Panc1 (cell line): ENCODE results near the gene RNU6-8.

Experiments used
- POLR2AphosphoS5 ChIP-seq: IDR thresholded peaks from 2 replicates; pipeline ENCODE4 v1.6.1; 2012; ENCODE audit warnings: mild to moderate bottlenecking, low read depth, low read length, moderate library complexity
- TF ChIP-seq, protein P1 (sequence below): fragments of 450-650 bp; IDR thresholded peaks from 2 replicates; pipeline ENCODE4 v1.5.1; 2017; ENCODE audit warnings: mild to moderate bottlenecking

DNA sequence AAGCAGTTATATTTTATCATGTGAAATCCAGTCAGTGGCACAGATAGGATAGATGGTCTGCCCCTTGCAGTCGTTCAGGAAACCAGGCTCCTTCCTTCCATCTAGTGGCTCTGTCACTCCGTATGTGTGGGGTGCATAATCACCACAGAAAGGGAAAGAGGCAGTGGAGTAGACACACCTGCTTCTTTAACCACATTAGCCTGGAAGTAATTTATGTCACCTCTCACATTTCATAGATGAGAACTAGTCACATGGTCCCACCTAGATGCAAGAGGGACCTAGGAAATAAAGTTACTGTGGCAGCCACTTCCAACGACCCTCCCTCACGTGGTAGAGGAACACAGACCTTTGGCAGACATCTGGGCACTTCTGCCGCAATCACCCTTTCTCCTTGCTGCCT is 14.2 kb upstream of the RNU6-8 start:
- TF ChIP-seq, protein P1, sequence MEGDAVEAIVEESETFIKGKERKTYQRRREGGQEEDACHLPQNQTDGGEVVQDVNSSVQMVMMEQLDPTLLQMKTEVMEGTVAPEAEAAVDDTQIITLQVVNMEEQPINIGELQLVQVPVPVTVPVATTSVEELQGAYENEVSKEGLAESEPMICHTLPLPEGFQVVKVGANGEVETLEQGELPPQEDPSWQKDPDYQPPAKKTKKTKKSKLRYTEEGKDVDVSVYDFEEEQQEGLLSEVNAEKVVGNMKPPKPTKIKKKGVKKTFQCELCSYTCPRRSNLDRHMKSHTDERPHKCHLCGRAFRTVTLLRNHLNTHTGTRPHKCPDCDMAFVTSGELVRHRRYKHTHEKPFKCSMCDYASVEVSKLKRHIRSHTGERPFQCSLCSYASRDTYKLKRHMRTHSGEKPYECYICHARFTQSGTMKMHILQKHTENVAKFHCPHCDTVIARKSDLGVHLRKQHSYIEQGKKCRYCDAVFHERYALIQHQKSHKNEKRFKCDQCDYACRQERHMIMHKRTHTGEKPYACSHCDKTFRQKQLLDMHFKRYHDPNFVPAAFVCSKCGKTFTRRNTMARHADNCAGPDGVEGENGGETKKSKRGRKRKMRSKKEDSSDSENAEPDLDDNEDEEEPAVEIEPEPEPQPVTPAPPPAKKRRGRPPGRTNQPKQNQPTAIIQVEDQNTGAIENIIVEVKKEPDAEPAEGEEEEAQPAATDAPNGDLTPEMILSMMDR: no peak
- no peak for TF ChIP-seq POLR2AphosphoS5
